SU-DHL-6 (cell line): ENCODE results near the gene USP12.

ENCODE experiments used
- H2AFZ ChIP-seq: fragments of 200-600 bp; sonication (generic); 2 replicates; pipeline ENCODE4 v1.6.1; 2014; ENCODE audit warnings: low read depth, mild to moderate bottlenecking, moderate library complexity, mixed read lengths, antibody characterized with exemption, low read length; ENCODE audit not compliant: severe bottlenecking
- H3F3A ChIP-seq: fragments of 200-600 bp; shearing (Covaris generic); 2 replicates; pipeline ENCODE4 v1.6.0; 2016; ENCODE audit warnings: antibody characterized with exemption, mild to moderate bottlenecking; ENCODE audit not compliant: insufficient read depth
- H3K27ac ChIP-seq: fragments of 200-600 bp; sonication (generic); 2 replicates; pipeline ENCODE4 v1.5.1; 2016; ENCODE audit warnings: low read depth, mild to moderate bottlenecking, low read length, moderate library complexity, mixed read lengths
- H3K27me3 ChIP-seq: fragments of 200-600 bp; sonication (generic), shearing (Covaris generic); 2 replicates; pipeline ENCODE4 v1.6.0; 2014; ENCODE audit warnings: mild to moderate bottlenecking, low read length
- H3K36me3 ChIP-seq: fragments of 200-600 bp; sonication (generic); 2 replicates; pipeline ENCODE4 v1.6.1; 2014; ENCODE audit warnings: mild to moderate bottlenecking, low read length, mixed read lengths
- H3K4me2 ChIP-seq: fragments of 300-600, 200-600 bp; shearing (Covaris generic), sonication (generic); 2 replicates; pipeline ENCODE4 v1.6.0; 2014; ENCODE audit warnings: low read length, low read depth, mild to moderate bottlenecking; ENCODE audit not compliant: poor library complexity, severe bottlenecking
- H3K4me3 ChIP-seq: fragments of 200-600 bp; sonication (generic); 2 replicates; pipeline ENCODE4 v1.5.1; 2014; ENCODE audit warnings: antibody characterized with exemption, low read length, mild to moderate bottlenecking, mixed read lengths; ENCODE audit not compliant: insufficient read depth, poor library complexity, severe bottlenecking
- H3K79me2 ChIP-seq: fragments of 200-600 bp; sonication (generic); 2 replicates; pipeline ENCODE4 v1.6.1; 2014; ENCODE audit warnings: mild to moderate bottlenecking, low read length, moderate library complexity; ENCODE audit not compliant: insufficient read depth
- H3K9ac ChIP-seq: fragments of 200-600 bp; sonication (generic); 2 replicates; pipeline ENCODE4 v1.7.0; 2014; ENCODE audit warnings: mild to moderate bottlenecking, low read length
- H3K9me2 ChIP-seq: fragments of 200-600 bp; sonication (generic); replicated peaks from 2 replicates; pipeline ENCODE4 v1.6.1; 2014; ENCODE audit warnings: low read length; ENCODE audit not compliant: insufficient read depth
- H3K9me3 ChIP-seq: fragments of 200-600 bp; sonication (generic); 2 replicates; pipeline ENCODE4 v1.6.1; 2014; ENCODE audit warnings: low read length, mixed read lengths; ENCODE audit not compliant: insufficient read depth
- H4K20me1 ChIP-seq: fragments of 200-600 bp; sonication (generic); 2 replicates; pipeline ENCODE4 v1.6.1; 2014; ENCODE audit warnings: low read depth, mild to moderate bottlenecking, antibody characterized with exemption, low read length, moderate library complexity, mixed read lengths
- CTCF ChIP-seq: fragments of 200-600 bp; sonication (generic); IDR thresholded peaks from one replicate; pipeline ENCODE4 v1.5.1; 2017; ENCODE audit warnings: antibody characterized with exemption, mild to moderate bottlenecking, low read length, moderate library complexity; ENCODE audit not compliant: insufficient read depth, poor library complexity, severe bottlenecking
- EZH2phosphoT487 ChIP-seq: fragments of 200-600 bp; sonication (generic), shearing (Covaris generic); conservative IDR thresholded peaks from 2 replicates; pipeline ENCODE4 v1.6.1; 2018; ENCODE audit warnings: mild to moderate bottlenecking, antibody characterized with exemption, low read length, moderate library complexity, mixed read lengths

USP12 gene

GRCh38 chr13:27130223-27130978 is 41.2 kb downstream of the USP12 start:
- Histone ChIP-seq H3K9me3 (no peaks in the 10 kb centered on the region), H3K4me2 (no peak overlapping the region), H4K20me1 (peaks cover 9% of the 10 kb centered on the region; the same call in 1 of the 2 replicates), H3K9me2 (no peaks in the 10 kb centered on the region), H3K27me3 (no peaks in the 10 kb centered on the region), H3K36me3 (no peaks in the 10 kb centered on the region), H3K9ac (no peak overlapping the region), H3K27ac (no peak overlapping the region), H3K79me2 (peaks cover 94% of the 10 kb centered on the region), H3F3A (0 out of 2 replicates have a peak, but pooled peaks cover 3% of the 10 kb centered on the region), H3K4me3 (no peak overlapping the region), H2AFZ (no peak overlapping the region)
- TF ChIP-seq EZH2phosphoT487 = no peak
- TF ChIP-seq CTCF = no peak

- H4K20me1 ChIP-seq = peaks cover 5% of the 10 kb centered on the region; the same call in 1 of the 2 replicates
- H3F3A ChIP-seq = 0 out of 2 replicates have a peak, but pooled peaks cover 3% of the 10 kb centered on the region
- H3K27me3 ChIP-seq = no peaks in the 10 kb centered on the region
- no peak for TF ChIP-seq CTCF
- TF ChIP-seq EZH2phosphoT487 = no peak
- H3K9ac ChIP-seq = no peak overlapping the region
- no peak overlapping the region for H2AFZ ChIP-seq
- H3K9me3 ChIP-seq = no peaks in the 10 kb centered on the region
- peaks cover 97% of the 10 kb centered on the region for H3K79me2 ChIP-seq
- no peak overlapping the region for H3K4me2 ChIP-seq
- no peak overlapping the region for H3K27ac ChIP-seq
- H3K36me3 ChIP-seq = peaks cover 7% of the 10 kb centered on the region; the same call in 1 of the 2 replicates
- no peak overlapping the region for H3K4me3 ChIP-seq
- H3K9me2 ChIP-seq = no peaks in the 10 kb centered on the region
Measured at GRCh38 chr13:27128825-27129627, 42.6 kb downstream of the USP12 start.

- Histone ChIP-seq H3K9me3 (0 out of 2 replicates have a peak, but pooled peaks cover 5% of the 10 kb centered on the region), H3K9ac (no peak overlapping the region), H3K9me2 (no peaks in the 10 kb centered on the region), H3K36me3 (peaks cover 8% of the 10 kb centered on the region; the same call in 1 of the 2 replicates), H3K4me3 (no peak overlapping the region), H3K27ac (no peak overlapping the region), H3K4me2 (no peak overlapping the region), H2AFZ (no peak overlapping the region), H3F3A (0 out of 2 replicates have a peak, but pooled peaks cover 3% of the 10 kb centered on the region), H3K79me2 (peaks cover 87% of the 10 kb centered on the region), H4K20me1 (peaks cover 5% of the 10 kb centered on the region; the same call in 1 of the 2 replicates), H3K27me3 (no peaks in the 10 kb centered on the region)
- no peak for TF ChIP-seq CTCF
- TF ChIP-seq EZH2phosphoT487 = no peak
Measured at GRCh38 chr13:27126859-27127258, 44.8 kb downstream of the USP12 start.
